PC-3 (cell line): ENCODE measurements around the gene LILRA6.

Experiments
- EZH2phosphoT487 ChIP-seq: fragments of 300-600 bp; sonication (generic); IDR thresholded peaks from 2 replicates; pipeline ENCODE4 v1.6.1; 2018; ENCODE audit warnings: mild to moderate bottlenecking, antibody characterized with exemption, low read length, borderline replicate concordance
- TF ChIP-seq, protein P1 (sequence below): fragments of 300-600 bp; sonication (generic); conservative IDR thresholded peaks from 2 replicates; pipeline ENCODE4 v1.5.1; 2017; ENCODE audit warnings: antibody characterized with exemption, low read depth, mild to moderate bottlenecking, low read length

DNA sequence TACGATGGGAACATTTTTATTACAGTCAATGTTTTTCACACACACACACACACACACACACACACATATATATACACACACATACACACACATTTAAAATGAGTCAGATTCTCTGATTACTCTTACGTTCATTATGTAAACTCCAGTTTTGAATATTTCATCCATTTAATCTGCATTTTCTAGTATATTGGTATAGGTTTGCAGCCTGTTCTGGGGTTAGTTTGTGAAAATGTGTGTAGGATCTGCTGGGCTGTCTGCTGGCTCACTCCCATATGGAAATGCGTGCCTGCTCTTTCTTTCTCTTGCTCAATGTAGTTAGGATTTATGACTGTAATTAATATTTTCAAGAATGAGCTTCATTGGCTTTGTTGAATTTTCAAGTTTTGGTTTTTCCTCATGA lies 31.2 kb upstream of the LILRA6 start:
- TF ChIP-seq, protein P1, sequence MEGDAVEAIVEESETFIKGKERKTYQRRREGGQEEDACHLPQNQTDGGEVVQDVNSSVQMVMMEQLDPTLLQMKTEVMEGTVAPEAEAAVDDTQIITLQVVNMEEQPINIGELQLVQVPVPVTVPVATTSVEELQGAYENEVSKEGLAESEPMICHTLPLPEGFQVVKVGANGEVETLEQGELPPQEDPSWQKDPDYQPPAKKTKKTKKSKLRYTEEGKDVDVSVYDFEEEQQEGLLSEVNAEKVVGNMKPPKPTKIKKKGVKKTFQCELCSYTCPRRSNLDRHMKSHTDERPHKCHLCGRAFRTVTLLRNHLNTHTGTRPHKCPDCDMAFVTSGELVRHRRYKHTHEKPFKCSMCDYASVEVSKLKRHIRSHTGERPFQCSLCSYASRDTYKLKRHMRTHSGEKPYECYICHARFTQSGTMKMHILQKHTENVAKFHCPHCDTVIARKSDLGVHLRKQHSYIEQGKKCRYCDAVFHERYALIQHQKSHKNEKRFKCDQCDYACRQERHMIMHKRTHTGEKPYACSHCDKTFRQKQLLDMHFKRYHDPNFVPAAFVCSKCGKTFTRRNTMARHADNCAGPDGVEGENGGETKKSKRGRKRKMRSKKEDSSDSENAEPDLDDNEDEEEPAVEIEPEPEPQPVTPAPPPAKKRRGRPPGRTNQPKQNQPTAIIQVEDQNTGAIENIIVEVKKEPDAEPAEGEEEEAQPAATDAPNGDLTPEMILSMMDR = no peak
- no peak for TF ChIP-seq EZH2phosphoT487
